ENCODE results near the gene PTPRG.

DNA sequence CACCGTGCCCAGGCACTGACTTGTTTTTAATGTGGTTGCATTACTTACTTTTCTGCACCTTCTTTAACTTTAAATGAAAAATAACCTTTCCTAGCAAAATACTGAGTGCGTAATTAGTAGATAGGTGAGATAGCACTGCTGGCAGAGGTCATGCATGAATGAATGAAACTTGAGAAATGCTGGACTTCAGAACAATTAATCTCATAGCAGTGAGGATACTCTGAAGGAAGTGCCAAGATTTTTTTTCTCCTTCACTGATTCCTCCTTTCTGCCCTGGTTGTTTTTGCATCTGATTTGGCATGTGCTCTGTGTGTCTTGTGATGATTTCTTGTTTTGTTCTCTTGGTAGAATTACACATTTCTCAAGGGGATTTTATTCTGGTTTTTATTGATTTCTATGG, 378.9 kb downstream of the PTPRG start:
- no peak for TF ChIP-seq CTCF (IDR thresholded peaks at IDR 0.05; ENCODE audit: poor library complexity)
- no peak for TF ChIP-seq EZH2phosphoT487 (IDR thresholded peaks at IDR 0.05; ENCODE audit: low read depth, severe bottlenecking, unreplicated experiment)
- no peak for TF ChIP-seq EZH2 (IDR thresholded peaks at IDR 0.05; ENCODE audit: borderline replicate concordance)
